H1 (cell line): Measurements from ENCODE around the gene UCN3. TPM values are rescaled to one million over a fixed set of nuclear protein-coding genes. Genes with fewer than 3 reads are reported as not detected.

Source experiments
- CTCF ChIA-PET: fragments of 300-600 bp; sonication (Branson Sonifier 250); formaldehyde crosslinking; loops from one replicate; lab custom pipeline; 2021; ENCODE audit not compliant: partially characterized antibody; lab: Charles Lee
- POLR2A ChIA-PET: fragments of 300-600 bp; sonication (Branson Sonifier 250); formaldehyde crosslinking; loops from one replicate; lab custom pipeline; 2021; ENCODE audit warnings: inconsistent platforms; ENCODE audit not compliant: partially characterized antibody; lab: Charles Lee
- DNase-seq, 2 experiments: peaks; one replicate each; pipeline versions ENCODE4 v3.0.0 to v3.0.0-alpha.2; 2010 to 2022; ENCODE audit warnings: low spot score in 2 of 2, low read depth in 1 of 2, mixed read lengths in 1 of 2
- FAIRE-seq: peaks from 2 replicates; lab custom pipeline; 2011; peaks lifted over from hg19 to GRCh38; lab: Jason Lieb, UNC
- H2AFZ ChIP-seq: 2 replicates; pipeline ENCODE4 v1.8.1; 2012; ENCODE audit warnings: low read length, inconsistent platforms
- H2AK5ac ChIP-seq: 2 replicates; pipeline ENCODE4 v1.6.1; 2013; ENCODE audit warnings: low read depth, low read length
- H2BK120ac ChIP-seq: replicated peaks from 2 replicates; pipeline ENCODE3; 2013; ENCODE audit warnings: low read depth, low read length, inconsistent platforms
- H2BK12ac ChIP-seq: 2 replicates; pipeline ENCODE4 v1.6.1; 2013; ENCODE audit warnings: low read depth, low read length
- H2BK15ac ChIP-seq: 2 replicates; pipeline ENCODE4 v1.6.1; 2013; ENCODE audit warnings: low read length
- H2BK20ac ChIP-seq: 2 replicates; pipeline ENCODE4 v1.6.1; 2013; ENCODE audit warnings: low read length
- H2BK5ac ChIP-seq: 2 replicates; pipeline ENCODE4 v1.6.1; 2013; ENCODE audit warnings: low read depth, low read length
- H3K14ac ChIP-seq: 2 replicates; pipeline ENCODE4 v1.6.1; 2013; ENCODE audit warnings: inconsistent platforms; ENCODE audit not compliant: insufficient read length
- H3K18ac ChIP-seq: 2 replicates; pipeline ENCODE4 v1.6.1; 2013; ENCODE audit warnings: low read length; ENCODE audit errors: extremely low read depth
- H3K23ac ChIP-seq: 2 replicates; pipeline ENCODE4 v1.6.1; 2013; ENCODE audit warnings: inconsistent platforms; ENCODE audit not compliant: insufficient read length
- H3K23me2 ChIP-seq: 2 replicates; pipeline ENCODE4 v1.6.1; 2013; ENCODE audit warnings: low read depth, low read length
- H3K27ac ChIP-seq: 2 replicates; pipeline ENCODE4 v1.6.1; 2011; ENCODE audit warnings: low read depth, low read length, inconsistent platforms
- H3K27me3 ChIP-seq, 4 experiments: replicated peaks in 1 of 4; 1 replicate in 1 of 4; 2 replicates in 3 of 4; pipeline versions ENCODE4 v1.6.1 to v1.8.1; 2011 to 2013; ENCODE audit warnings: low read length in 3 of 4, mild to moderate bottlenecking in 3 of 4, inconsistent platforms in 2 of 4, mixed read lengths in 2 of 4, moderate library complexity in 1 of 4; ENCODE audit not compliant: control insufficient read depth in 3 of 4, insufficient read depth in 3 of 4; ENCODE audit errors: extremely low read depth in 1 of 4
- H3K36me3 ChIP-seq, 4 experiments: 2 replicates each; pipeline versions ENCODE4 v1.6.1 to v1.8.1; 2011 to 2013; ENCODE audit warnings: mild to moderate bottlenecking in 4 of 4, low read length in 3 of 4, moderate library complexity in 2 of 4, control low read depth in 1 of 4, inconsistent platforms in 1 of 4; ENCODE audit not compliant: insufficient read depth in 4 of 4, control insufficient read depth in 2 of 4
- H3K4ac ChIP-seq: replicated peaks from 2 replicates; pipeline ENCODE3; 2013; ENCODE audit warnings: low read length, low read depth, mixed read lengths, inconsistent platforms; ENCODE audit not compliant: insufficient read length
- H3K4me1 ChIP-seq, 4 experiments: replicated peaks in 1 of 4; 1 replicate in 1 of 4; 2 replicates in 3 of 4; pipeline versions ENCODE4 v1.6.1 to v1.8.1; 2011 to 2013; ENCODE audit warnings: low read length in 3 of 4, inconsistent platforms in 2 of 4, mixed read lengths in 1 of 4; ENCODE audit not compliant: insufficient read depth in 4 of 4, control insufficient read depth in 3 of 4
- H3K4me2 ChIP-seq, 2 experiments: 2 replicates each; pipeline versions ENCODE4 v1.6.1 to v1.8.1; 2011 to 2013; ENCODE audit warnings: low read depth in 2 of 2, low read length in 2 of 2, control low read depth in 1 of 2, inconsistent platforms in 1 of 2, mild to moderate bottlenecking in 1 of 2; ENCODE audit not compliant: insufficient read depth in 1 of 2
- H3K4me3 ChIP-seq, 4 experiments: fragments of 200-600, 300-600 bp in 1 of 4; sonication (generic), shearing (Covaris generic), sonication (Bioruptor Twin) in 1 of 4; 2 replicates each; pipeline versions ENCODE4 v1.5.1 to v1.8.1; 2011 to 2016; ENCODE audit warnings: low read length in 4 of 4, low read depth in 3 of 4, control low read depth in 2 of 4, inconsistent platforms in 2 of 4, mild to moderate bottlenecking in 2 of 4, mixed read lengths in 1 of 4, moderate library complexity in 1 of 4; ENCODE audit not compliant: insufficient read depth in 2 of 4; ENCODE audit errors: extremely low read depth in 1 of 4
- H3K56ac ChIP-seq: replicated peaks from 2 replicates; pipeline ENCODE3; 2013; ENCODE audit warnings: low read depth, mild to moderate bottlenecking, mixed read lengths, low read length, inconsistent platforms; ENCODE audit not compliant: insufficient read length
- H3K79me1 ChIP-seq: 2 replicates; pipeline ENCODE4 v1.6.1; 2013; ENCODE audit warnings: low read depth, low read length, control low read depth
- H3K79me2 ChIP-seq, 2 experiments: 2 replicates each; pipeline versions ENCODE4 v1.6.1 to v1.8.1; 2012 to 2013; ENCODE audit warnings: low read length in 2 of 2, mild to moderate bottlenecking in 2 of 2, inconsistent platforms in 1 of 2; ENCODE audit not compliant: insufficient read depth in 2 of 2, control insufficient read depth in 1 of 2
- H3K9ac ChIP-seq, 4 experiments: replicated peaks in 1 of 4; 1 replicate in 1 of 4; 2 replicates in 3 of 4; pipeline versions ENCODE4 v1.6.1 to v1.8.1; 2011 to 2013; ENCODE audit warnings: low read depth in 3 of 4, low read length in 3 of 4, control low read depth in 2 of 4, mild to moderate bottlenecking in 2 of 4, moderate library complexity in 2 of 4, inconsistent platforms in 1 of 4; ENCODE audit errors: extremely low read depth in 1 of 4
- H3K9me3 ChIP-seq, 2 experiments: 2 replicates each; pipeline versions ENCODE4 v1.6.1 to v1.8.1; 2012 to 2013; ENCODE audit warnings: mild to moderate bottlenecking in 2 of 2, moderate library complexity in 2 of 2, control low read depth in 1 of 2, inconsistent platforms in 1 of 2, low read depth in 1 of 2, low read length in 1 of 2, mixed read lengths in 1 of 2; ENCODE audit not compliant: insufficient read depth in 2 of 2
- H4K20me1 ChIP-seq, 2 experiments: replicated peaks in 1 of 2; 2 replicates each; pipeline versions ENCODE3 to v1.8.1; 2011 to 2013; ENCODE audit warnings: inconsistent platforms in 2 of 2, low read length in 2 of 2, mild to moderate bottlenecking in 1 of 2; ENCODE audit not compliant: insufficient read depth in 2 of 2, control insufficient read depth in 1 of 2
- H4K5ac ChIP-seq: 2 replicates; pipeline ENCODE4 v1.6.1; 2013; ENCODE audit warnings: low read length, low read depth, mixed read lengths, inconsistent platforms; ENCODE audit not compliant: insufficient read length
- H4K8ac ChIP-seq: 2 replicates; pipeline ENCODE4 v1.8.0; 2013; ENCODE audit warnings: mild to moderate bottlenecking, moderate library complexity, low read length, inconsistent platforms; ENCODE audit not compliant: insufficient read depth; ENCODE audit errors: extremely low read depth
- H4K91ac ChIP-seq: replicated peaks from 2 replicates; pipeline ENCODE3; 2013; ENCODE audit warnings: low read length, mixed read lengths, inconsistent platforms; ENCODE audit not compliant: insufficient read length
- ASH2L ChIP-seq: fragments of 200-600, 300-600 bp; sonication (generic); IDR thresholded peaks from one replicate; pipeline ENCODE4 v1.7.1; 2017; ENCODE audit warnings: low read length
- JUN ChIP-seq: IDR thresholded peaks from 2 replicates; pipeline ENCODE4 v1.6.1; 2011; ENCODE audit warnings: low read depth, mild to moderate bottlenecking, improper control_type of control experiment, low read length
- MAFK ChIP-seq: IDR thresholded peaks from 2 replicates; pipeline ENCODE4 v1.6.1; 2012; ENCODE audit warnings: low read depth, mild to moderate bottlenecking, improper control_type of control experiment, low read length
- POLR2A ChIP-seq, 2 experiments: IDR thresholded peaks; 1 replicate in 1 of 2; 2 replicates in 1 of 2; pipeline ENCODE4 v1.6.1; 2011; ENCODE audit warnings: low read depth in 2 of 2, low read length in 2 of 2, mild to moderate bottlenecking in 2 of 2; ENCODE audit errors: control extremely low read depth in 1 of 2
- SP2 ChIP-seq: IDR thresholded peaks from 2 replicates; pipeline ENCODE4 v1.6.1; 2012; ENCODE audit warnings: mild to moderate bottlenecking, low read length, inconsistent platforms
- TAF1 ChIP-seq: IDR thresholded peaks from 2 replicates; pipeline ENCODE4 v1.6.1; 2011; ENCODE audit warnings: mild to moderate bottlenecking, low read depth, low read length
- WGBS, 2 experiments: shearing (Covaris generic) in 1 of 2; methylation state at CpG; one replicate each; pipeline versions ENCODE4 v1.1.6 to v1.1.7; 2013 to 2015; ENCODE audit warnings: low lambda C conversion rate in 2 of 2, mixed read lengths in 2 of 2, inconsistent platforms in 1 of 2, low coverage in 1 of 2, missing lambda C conversion rate in 1 of 2; ENCODE audit not compliant: insufficient replicate concordance in 2 of 2, insufficient coverage in 1 of 2, insufficient read length in 1 of 2; ENCODE audit errors: extremely low coverage in 1 of 2, missing lambda C conversion rate in 1 of 2; 5-methylcytosine and 5-hydroxymethylcytosine counted together
- polyA plus RNA-seq, 7 experiments: library from polyadenylated mRNA; depleted of rRNA in 3 of 7; stranded (reverse) in 5 of 7; unstranded in 2 of 7; fragments of >200 nt in 5 of 7; fragments of 200-250 nt in 2 of 7; gene quantifications; 1 replicate in 5 of 7; 2 replicates in 1 of 7; 4 replicates in 1 of 7; pipeline versions ENCODE4 v1.2.1 to v1.2.3, GENCODE V29; 2011 to 2013; ENCODE audit warnings: missing spikeins in 2 of 7, mixed read lengths in 2 of 7
- total RNA-seq: library from RNA; stranded (reverse); fragmentation: NEBNext Ultra II Directional; extraction: Animal tissue kit (Norgen Biotek cat#: 25700); gene quantifications from 2 replicates; pipeline ENCODE4 v1.2.1, GENCODE V29; 2021

UCN3 gene
- total and polyA plus RNA-seq, 2 of the 8 experiments (the other 6 are each of a cell fraction or from before 2014, with no cell fraction given): not detected

GRCh38 chr10:5391790-5392189 is 27.0 kb downstream of the UCN3 start:
- Histone ChIP-seq H4K5ac (no peak overlapping the region), H3K4me1 (no peaks in the 10 kb centered on the region), H3K79me1 (no peaks in the 10 kb centered on the region), H4K91ac (no peak overlapping the region), H4K20me1 (no peaks in the 10 kb centered on the region), H2AFZ (no peak overlapping the region), H3K9me3 (peaks cover 28 to 29% of the 10 kb centered on the region in 2 experiments), H3K27me3 (no peaks in the 10 kb centered on the region), H3K9ac (no peak overlapping the region), H3K4ac (no peak overlapping the region), H4K8ac (no peak overlapping the region), H2BK12ac (no peak overlapping the region), H3K27ac (no peak overlapping the region), H3K18ac (no peak overlapping the region), H2AK5ac (no peak overlapping the region), H2BK120ac (no peak overlapping the region), H2BK5ac (no peak overlapping the region), H3K4me3 (no peak overlapping the region), H3K36me3 (no peaks in the 10 kb centered on the region), H3K79me2 (no peaks in the 10 kb centered on the region), H2BK20ac (no peak overlapping the region), H3K56ac (no peak overlapping the region), H3K4me2 (no peak overlapping the region), H3K23me2 (no peaks in the 10 kb centered on the region), H3K14ac (no peak overlapping the region), H2BK15ac (no peak overlapping the region), H3K23ac (no peak overlapping the region)
- FAIRE-seq: no peak
- ChIA-PET POLR2A (no interaction called here), CTCF (interaction anchor here (1.2 to 1.6 kb wide), 2 partner anchors 42 to 542 kb away, joined by 3 to 5 read pairs; no protein-coding TSS in a partner anchor)
- TF ChIP-seq MAFK: no peak
- no peak for TF ChIP-seq POLR2A (IDR thresholded peaks at IDR 0.05; ENCODE audit: control extremely low read depth in 1 of 2, low read depth in 2 of 2, low read length in 2 of 2)
- TF ChIP-seq JUN: no peak
- no peak for TF ChIP-seq ASH2L
- TF ChIP-seq TAF1: no peak
- no peak for TF ChIP-seq SP2
- DNase-seq: no peak
- WGBS, 2 experiments: 88% methylated on average over 3 of the region's 3 CpGs; no CpG with 5 or more reads in 1 of the 2 experiments
